K562 (cell line): Measurements from ENCODE around the gene SLAMF6. TPM values are rescaled to one million over a fixed set of nuclear protein-coding genes. Genes with fewer than 3 reads are reported as not detected.

Experiments used
- ATAC-seq: fragments of 200-7000 bp; cut with Tn5 transposase; 3 replicates; pipeline ENCODE4 v1.9.1; 2020; ENCODE audit warnings: moderate library complexity
- BruUV-seq: library from RNA; stranded (reverse); fragments of 400-500 nt; replicated peaks from 2 replicates; lab custom pipeline; 2021; lab: Mats Ljungman, UMichigan
- CTCF ChIA-PET: fragments of 300-600 bp; formaldehyde crosslinking; extraction: SDS; loops from one replicate; lab custom pipeline; 2021; ENCODE audit warnings: low intra/inter-chr PET ratio; lab: Yijun Ruan, JAX
- POLR2A ChIA-PET: fragments of 300-600, 350-650 bp; sonication (Branson Sonifier 250); formaldehyde crosslinking; extraction: SDS; loops from one replicate; lab custom pipeline; 2021; ENCODE audit warnings: antibody characterized with exemption, inconsistent platforms; lab: Yijun Ruan, JAX
- DNase-seq, 4 experiments: peaks; one replicate each; pipeline versions ENCODE4 v3.0.0 to v3.0.0-alpha.2; 2011 to 2018; ENCODE audit warnings: low spot score in 3 of 4, mixed read lengths in 3 of 4; ENCODE audit errors: extremely low read depth in 1 of 4
- FAIRE-seq: peaks from 2 replicates; lab custom pipeline; 2011; peaks lifted over from hg19 to GRCh38; lab: Jason Lieb, UNC
- H2AFZ ChIP-seq: 2 replicates; pipeline ENCODE4 v1.6.0; 2011; ENCODE audit warnings: low read depth, low read length, control low read depth, inconsistent platforms
- H3K27ac ChIP-seq: fragments of 200-600 bp; 3 replicates; pipeline ENCODE4 v1.8.0; 2011; ENCODE audit warnings: low read depth, mild to moderate bottlenecking, control low read depth, inconsistent platforms, low read length, moderate library complexity, mixed read lengths; ENCODE audit errors: extremely low read depth
- H3K27me3 ChIP-seq, 2 experiments: fragments of 300-600 bp in 1 of 2; 2 replicates in 1 of 2; 3 replicates in 1 of 2; pipeline versions ENCODE4 v1.6.0 to v1.8.0; 2011; ENCODE audit warnings: inconsistent platforms in 2 of 2, low read length in 2 of 2, mild to moderate bottlenecking in 1 of 2, mixed read lengths in 1 of 2, moderate library complexity in 1 of 2; ENCODE audit not compliant: control insufficient read depth in 2 of 2, insufficient read depth in 2 of 2
- H3K36me3 ChIP-seq: fragments of 300-600 bp; 3 replicates; pipeline ENCODE4 v1.8.0; 2011; ENCODE audit warnings: mild to moderate bottlenecking, low read length, inconsistent platforms; ENCODE audit not compliant: control insufficient read depth, insufficient read depth
- H3K4me1 ChIP-seq, 2 experiments: fragments of 200-600 bp in 1 of 2; replicated peaks in 1 of 2; 2 replicates in 1 of 2; 3 replicates in 1 of 2; pipeline versions ENCODE4 v1.5.1 to v1.8.0; 2011; ENCODE audit warnings: inconsistent platforms in 2 of 2, low read length in 2 of 2, mild to moderate bottlenecking in 1 of 2, mixed read lengths in 1 of 2, moderate library complexity in 1 of 2; ENCODE audit not compliant: control insufficient read depth in 2 of 2, insufficient read depth in 2 of 2
- H3K4me2 ChIP-seq: 2 replicates; pipeline ENCODE4 v1.6.1; 2011; ENCODE audit warnings: low read length, control low read depth, inconsistent platforms, mixed read lengths; ENCODE audit not compliant: insufficient read depth
- H3K4me3 ChIP-seq: fragments of 200-600 bp; sonication (generic), shearing (Covaris generic); 2 replicates; pipeline ENCODE4 v1.5.1; 2016; ENCODE audit warnings: control low read depth, inconsistent platforms
- H3K79me2 ChIP-seq: fragments of 200-600 bp; 3 replicates; pipeline ENCODE4 v1.8.0; 2011; ENCODE audit warnings: low read length, inconsistent platforms; ENCODE audit not compliant: control insufficient read depth, insufficient read depth
- H3K9ac ChIP-seq, 2 experiments: 2 replicates each; pipeline versions ENCODE4 v1.6.0 to v1.6.1; 2011; ENCODE audit warnings: low read depth in 2 of 2, low read length in 2 of 2, control low read depth in 1 of 2, inconsistent platforms in 1 of 2, mild to moderate bottlenecking in 1 of 2, mixed read lengths in 1 of 2; ENCODE audit not compliant: insufficient read depth in 1 of 2
- H3K9me1 ChIP-seq: one replicate; pipeline ENCODE4 v1.6.0; 2011; ENCODE audit warnings: inconsistent platforms, mild to moderate bottlenecking, low read length, moderate library complexity; ENCODE audit not compliant: control insufficient read depth, insufficient read depth
- H3K9me3 ChIP-seq: replicated peaks from 2 replicates; pipeline ENCODE4 v1.5.1; 2011; ENCODE audit warnings: low read depth, low read length, inconsistent platforms; ENCODE audit not compliant: control insufficient read depth, insufficient read depth
- H4K20me1 ChIP-seq: replicated peaks from 2 replicates; pipeline ENCODE4 v1.6.1; 2011; ENCODE audit warnings: low read length, inconsistent platforms, mixed read lengths; ENCODE audit not compliant: control insufficient read depth, insufficient read depth
- FOXM1 ChIP-seq, 2 experiments: fragments of 450-650 bp in 1 of 2; sonication (generic) in 1 of 2; formaldehyde crosslinking in 1 of 2; IDR thresholded peaks; 2 replicates each; pipeline versions ENCODE4 v1.6.1 to v1.9.0; 2017 to 2022; ENCODE audit warnings: low read depth in 2 of 2, mild to moderate bottlenecking in 2 of 2, missing genetic modification reagents in 1 of 2, moderate library complexity in 1 of 2
- HSF4 ChIP-seq: fragments of 250-450 bp; sonication (Bioruptor Pico); IDR thresholded peaks from 2 replicates; pipeline ENCODE4 v2.1.2; 2022; ENCODE audit warnings: mild to moderate bottlenecking, moderate library complexity, borderline replicate concordance
- MTF1 ChIP-seq: fragments of 250-450 bp; sonication (Bioruptor Pico); IDR thresholded peaks from 2 replicates; pipeline ENCODE4 v1.9.0; 2021; ENCODE audit warnings: moderate library complexity, mild to moderate bottlenecking, inconsistent platforms, borderline replicate concordance
- PRMT5 ChIP-seq: sonication (generic); formaldehyde crosslinking; IDR thresholded peaks from 2 replicates; pipeline ENCODE4 v1.5.0; 2020; ENCODE audit warnings: missing genetic modification reagents
- PTRF ChIP-seq: fragments of 450-650 bp; IDR thresholded peaks from 2 replicates; pipeline ENCODE4 v1.6.1; 2016; ENCODE audit warnings: mild to moderate bottlenecking, missing genetic modification characterization, missing compliant biosample characterization
- RBM17 ChIP-seq: fragments of 200-400 bp; formaldehyde crosslinking; IDR thresholded peaks from 2 replicates; pipeline ENCODE4 v1.6.1; 2017; ENCODE audit warnings: low read depth, mild to moderate bottlenecking, low read length, borderline replicate concordance
- SMARCA4 ChIP-seq: fragments of 450-650 bp; IDR thresholded peaks from 2 replicates; pipeline ENCODE4 v1.6.1; 2016
- SPI1 ChIP-seq: IDR thresholded peaks from 2 replicates; pipeline ENCODE4 v1.6.1; 2011; ENCODE audit warnings: low read depth, low read length, control low read depth, borderline replicate concordance
- TAF9B ChIP-seq: fragments of 450-650 bp; IDR thresholded peaks from 2 replicates; pipeline ENCODE4 v1.6.1; 2018; ENCODE audit warnings: mild to moderate bottlenecking; ENCODE audit not compliant: partially characterized antibody
- ZNF316 ChIP-seq: fragments of 450-650 bp; IDR thresholded peaks from 2 replicates; pipeline ENCODE4 v1.6.1; 2016
- WGBS: fragments of 100-300 bp; shearing (Covaris generic); methylation state at CpG from one replicate; pipeline ENCODE4 v1.1.6; 2016; ENCODE audit warnings: low coverage, mixed read lengths; ENCODE audit not compliant: insufficient coverage; ENCODE audit errors: missing lambda C conversion rate; 5-methylcytosine and 5-hydroxymethylcytosine counted together
- in situ Hi-C: fragments of 300-500 bp; cut with MboI; formaldehyde crosslinking; loops from 4 replicates; pipeline ENCODE4 v1.15.0; 2018; ENCODE audit warnings: inconsistent platforms, mixed read lengths
- intact Hi-C: fragments of 100-400 bp; cut with micrococcal nuclease; formaldehyde crosslinking; loops from 2 replicates; pipeline ENCODE4 v1.14.2; 2022
- polyA plus RNA-seq, 8 experiments: library from polyadenylated mRNA; depleted of rRNA in 4 of 8; stranded (reverse) in 5 of 8; unstranded in 3 of 8; fragments of >200 nt; fragmentation: Nextera tagmentation in 2 of 8; fragmentation: Illumina TruSeq in 1 of 8; extraction: Ambion mirVana in 2 of 8; extraction: Trizol in 1 of 8; gene quantifications; 2 replicates each; pipeline versions ENCODE4 v1.2.1 to v1.2.3, GENCODE V29; 2011 to 2014; ENCODE audit warnings: inconsistent platforms in 1 of 8, missing spikeins in 1 of 8
- total RNA-seq, 7 experiments: library from RNA; depleted of rRNA in 6 of 7; stranded (reverse); fragments of >200 nt in 6 of 7; fragmentation: Illumina TruSeq in 2 of 7; extraction: Trizol in 2 of 7; gene quantifications; 2 replicates each; pipeline versions ENCODE4 v1.2.1 to v1.2.3, GENCODE V29; 2011 to 2021; ENCODE audit warnings: low replicate concordance in 1 of 7

The SLAMF6 gene
- total and polyA plus RNA-seq, 9 of the 15 experiments (the other 6 are each of a cell fraction or from before 2014, with no cell fraction given) = 0.56 to 4.8 (median 1.1) TPM

DNA sequence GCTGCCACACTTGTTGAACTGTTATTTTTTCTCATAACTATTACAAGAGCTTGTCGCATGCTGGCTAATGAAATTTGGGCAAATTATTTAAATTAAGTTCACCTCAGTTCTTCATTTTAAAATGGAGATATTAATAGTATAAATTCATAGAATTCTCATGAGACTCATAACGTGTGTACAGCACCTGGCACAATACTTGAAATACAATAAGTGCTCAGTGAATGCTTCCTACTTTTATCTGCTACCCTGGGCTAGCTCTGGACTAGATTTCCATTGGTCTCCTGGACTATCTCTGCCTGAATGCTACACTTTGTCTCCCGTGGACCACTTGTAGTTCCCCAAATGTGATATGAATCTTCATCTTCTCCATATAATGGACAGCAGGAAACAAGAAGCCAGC is 919 bp downstream of the SLAMF6 start (continued):
- TF ChIP-seq PTRF (tag) (no peak), MTF1 (CRISPR knock-in tag) (no peak), HSF4 (CRISPR knock-in tag) (no peak), PRMT5 (CRISPR knock-in tag) (no peak), SPI1 (no peak), RBM17 (no peak), SMARCA4 (no peak), TAF9B (no peak)

DNA sequence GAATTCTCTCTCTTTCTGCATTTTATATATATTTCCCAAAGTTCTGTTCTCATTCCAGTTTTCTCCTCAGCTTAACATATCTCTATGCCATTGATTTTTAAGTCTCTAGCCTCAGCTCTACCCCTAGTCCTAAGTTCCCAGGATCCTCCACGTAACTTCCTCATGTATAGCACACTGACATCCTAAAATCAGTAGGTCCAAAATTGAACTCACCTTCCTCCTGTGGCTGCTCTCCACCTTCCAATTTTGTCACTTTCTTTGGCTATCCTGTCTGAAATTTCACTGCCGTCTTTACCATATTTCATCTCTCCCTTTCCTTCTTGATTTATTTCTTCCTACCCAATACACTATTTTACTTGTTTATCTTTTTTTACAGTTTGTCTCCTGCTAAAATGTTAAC is 1.5 kb downstream of the SLAMF6 start:
- Histone ChIP-seq H3K9me3 (no peaks in the 10 kb centered on the region), H3K36me3 (no peaks in the 10 kb centered on the region), H3K79me2 (no peaks in the 10 kb centered on the region), H3K9ac (no peak overlapping the region; a peak in 1 of 4 replicates), H3K9me1 (no peaks in the 10 kb centered on the region), H3K4me1 (peaks cover 4 to 24% of the 10 kb centered on the region in 2 experiments; a peak in 4 of 5 replicates), H2AFZ (peak overlapping the region; percentile 69; the same call in 1 of the 2 replicates), H4K20me1 (no peaks in the 10 kb centered on the region), H3K27me3 (no peaks in the 10 kb centered on the region), H3K4me2 (no peak overlapping the region), H3K27ac (no peak overlapping the region), H3K4me3 (no peak overlapping the region)
- no peak for FAIRE-seq
- DNase-seq = no peak
- POLR2A ChIA-PET = no interaction called here
- no peak for TF ChIP-seq FOXM1 (IDR thresholded peaks at IDR 0.05; ENCODE audit: low read depth)
- no peak for TF ChIP-seq FOXM1 (CRISPR knock-in tag; IDR thresholded peaks at IDR 0.05; ENCODE audit: low read depth)
- peak; percentile 58; the same call in 1 of the 2 replicates for TF ChIP-seq ZNF316
- 92% methylated on average over 2 of the region's 2 CpGs for WGBS
- no peak for ATAC-seq
- no TSS peak for BruUV-seq
- CTCF ChIA-PET = interaction anchor here (0.7 kb wide), 1 partner anchor 363 kb away, joined by 3 read pairs; the partner anchor contains the start of gene ITLN1
- in situ Hi-C loops (no loop called here), intact Hi-C loops (no loop called here)
